Mucosa of descending colon (tissue), 3 donors: Measurements from ENCODE around the gene RAPGEF6. TPM values are rescaled to one million over a fixed set of nuclear protein-coding genes. Genes with fewer than 3 reads are reported as not detected.

ENCODE experiments used
- ATAC-seq: fragments of 200-7000 bp; cut with Tn5 transposase; one replicate; pipeline ENCODE4 v1.9.1; 2020; ENCODE audit warnings: mild to moderate bottlenecking, moderate library complexity
- DNase-seq, 3 donors: peaks; one replicate each; pipeline ENCODE4 v3.0.0-alpha.2; 2020
- H3K36me3 ChIP-seq: fragments of 200-600 bp; one replicate; pipeline ENCODE4 v1.8.0; 2021; ENCODE audit warnings: low read depth, mild to moderate bottlenecking
- H3K4me1 ChIP-seq: fragments of 200-600 bp; one replicate; pipeline ENCODE4 v1.8.0; 2021; ENCODE audit warnings: low read depth, mild to moderate bottlenecking
- H3K4me3 ChIP-seq: fragments of 200-600 bp; one replicate; pipeline ENCODE4 v1.8.0; 2021; ENCODE audit warnings: mild to moderate bottlenecking
- H3K9me3 ChIP-seq: fragments of 200-600 bp; one replicate; pipeline ENCODE4 v1.8.0; 2021; ENCODE audit warnings: mild to moderate bottlenecking
- CTCF ChIP-seq: fragments of 200-600 bp; IDR thresholded peaks from one replicate; pipeline ENCODE4 v1.8.0; 2022; ENCODE audit warnings: antibody characterized with exemption, mild to moderate bottlenecking
- intact Hi-C, 2 donors: fragments of 100-400 bp; cut with DNase I in 1 of 2; cut with micrococcal nuclease in 1 of 2; formaldehyde crosslinking; loops; one replicate each; pipeline versions ENCODE4 v1.11.0 to v1.11.1; 2022; cut with DNase I, micrococcal nuclease
- total RNA-seq, 3 donors: library from RNA; stranded (reverse); fragmentation: NEBNext Ultra II Directional in 2 of 3; extraction: Animal tissue kit (Norgen Biotek cat#: 25700) in 2 of 3; gene quantifications; one replicate each; pipeline versions ENCODE4 v1.2.1 to v1.2.4, GENCODE V29; 2021 to 2023
- donor health status: DM: no; HTN: no; CAD: no; lungs with moderate emphysema.
- donor health status: DM: no; HTN: no; CAD: no.
- donor health status: DM: no; HTN: yes; CAD: no.

RAPGEF6 gene
- total RNA-seq, 3 donors from 2014 or later = 21.4 to 22.1 (median 21.5) TPM

GRCh38 chr5:131436081-131436480 is 198.9 kb downstream of the RAPGEF6 start:
- Histone ChIP-seq H3K4me3 (no peak overlapping the region), H3K36me3 (no peaks in the 10 kb centered on the region), H3K9me3 (no peaks in the 10 kb centered on the region), H3K4me1 (no peaks in the 10 kb centered on the region)
- no peak for TF ChIP-seq CTCF
- intact Hi-C loops = no loop called here
- no peak for DNase-seq
- no peak for ATAC-seq

GRCh38 chr5:131433109-131433508 is 201.9 kb downstream of the RAPGEF6 start:
- ATAC-seq = no peak
- TF ChIP-seq CTCF = no peak

GRCh38 chr5:131431794-131432193 is 203.2 kb downstream of the RAPGEF6 start:
- DNase-seq (no peak), ATAC-seq (no peak)
- Histone ChIP-seq H3K4me3 (no peak overlapping the region), H3K36me3 (no peaks in the 10 kb centered on the region), H3K4me1 (no peaks in the 10 kb centered on the region), H3K9me3 (no peaks in the 10 kb centered on the region)
- TF ChIP-seq CTCF = no peak
- intact Hi-C loops = no loop called here

More at GRCh38 chr5:131433109-131433508, 201.9 kb downstream of the RAPGEF6 start:
- Histone ChIP-seq H3K4me1 (no peaks in the 10 kb centered on the region), H3K9me3 (no peaks in the 10 kb centered on the region), H3K4me3 (no peak overlapping the region), H3K36me3 (no peaks in the 10 kb centered on the region)
- intact Hi-C loops = no loop called here
- DNase-seq = no peak

- intact Hi-C loops = no loop called here
- Histone ChIP-seq H3K36me3 (no peaks in the 10 kb centered on the region), H3K4me1 (no peaks in the 10 kb centered on the region), H3K4me3 (no peak overlapping the region), H3K9me3 (no peaks in the 10 kb centered on the region)
- no peak for DNase-seq
- ATAC-seq = no peak
- no peak for TF ChIP-seq CTCF
These were observed 204.2 kb downstream of the RAPGEF6 start for GRCh38 chr5:131430794-131431193.

- Histone ChIP-seq H3K9me3 (no peaks in the 10 kb centered on the region), H3K36me3 (no peaks in the 10 kb centered on the region), H3K4me1 (no peaks in the 10 kb centered on the region), H3K4me3 (no peak overlapping the region)
- DNase-seq = no peak
- TF ChIP-seq CTCF = no peak
- intact Hi-C loops = no loop called here
- ATAC-seq = no peak
These were observed 209.0 kb downstream of the RAPGEF6 start for GRCh38 chr5:131426011-131426410.

GRCh38 chr5:131423056-131423455 is 212.0 kb downstream of the RAPGEF6 start:
- intact Hi-C loops = no loop called here
- TF ChIP-seq CTCF = no peak
- Histone ChIP-seq H3K36me3 (no peaks in the 10 kb centered on the region), H3K4me1 (no peaks in the 10 kb centered on the region), H3K4me3 (no peak overlapping the region), H3K9me3 (no peaks in the 10 kb centered on the region)
- ATAC-seq (no peak), DNase-seq (no peak)
